Lung (tissue), 12 donors: ENCODE data around the gene EPHB1. TPM values are rescaled to one million over a fixed set of nuclear protein-coding genes. Genes with fewer than 3 reads are reported as not detected.

Experiments used
- ATAC-seq: fragments of 200-7000 bp; cut with Tn5 transposase; one replicate; pipeline ENCODE4 v1.9.1; 2020; ENCODE audit warnings: moderate number of reproducible peaks; ENCODE audit not compliant: insufficient read depth, low FRiP score
- DNase-seq, 3 donors: peaks; one replicate each; pipeline ENCODE4 v3.0.0-alpha.2; 2013 to 2017
- H3K27ac ChIP-seq, 2 donors: one replicate each; pipeline ENCODE4 v1.5.1; 2013; ENCODE audit warnings: mild to moderate bottlenecking in 2 of 2, moderate library complexity in 2 of 2, control low read depth in 1 of 2, inconsistent platforms in 1 of 2, low read depth in 1 of 2, low read length in 1 of 2
- H3K27me3 ChIP-seq, 3 donors: one replicate each; pipeline ENCODE4 v1.5.1; 2013; ENCODE audit warnings: low read length in 2 of 3; ENCODE audit not compliant: control insufficient read depth in 3 of 3, insufficient read depth in 3 of 3
- H3K36me3 ChIP-seq, 4 donors: one replicate each; pipeline ENCODE4 v1.5.1; 2013; ENCODE audit warnings: low read length in 4 of 4, mild to moderate bottlenecking in 1 of 4, moderate library complexity in 1 of 4; ENCODE audit not compliant: control insufficient read depth in 4 of 4, insufficient read depth in 4 of 4
- H3K4me1 ChIP-seq, 5 donors: one replicate each; pipeline ENCODE4 v1.5.1; 2013; ENCODE audit warnings: low read length in 5 of 5, mild to moderate bottlenecking in 2 of 5, moderate library complexity in 1 of 5; ENCODE audit not compliant: control insufficient read depth in 5 of 5, insufficient read depth in 5 of 5
- H3K4me3 ChIP-seq: one replicate; pipeline ENCODE4 v1.5.1; 2013; ENCODE audit warnings: mild to moderate bottlenecking, control low read depth, moderate library complexity
- H3K9ac ChIP-seq, 2 donors: one replicate each; pipeline ENCODE4 v1.5.1; 2013; ENCODE audit warnings: low read length in 2 of 2, control low read depth in 1 of 2; ENCODE audit not compliant: insufficient read depth in 1 of 2
- H3K9me3 ChIP-seq, 4 donors: one replicate each; pipeline ENCODE4 v1.5.1; 2013; ENCODE audit warnings: low read length in 3 of 4, mild to moderate bottlenecking in 1 of 4, moderate library complexity in 1 of 4; ENCODE audit not compliant: control insufficient read depth in 4 of 4, insufficient read depth in 3 of 4
- CTCF ChIP-seq: IDR thresholded peaks from 2 replicates; pipeline ENCODE4 v1.5.1; 2012; ENCODE audit warnings: mild to moderate bottlenecking; ENCODE audit errors: control extremely low read depth, extremely low read depth
- WGBS, 2 donors: extraction: QIAGEN DNeasy Blood & Tissue Kit; methylation state at CpG; one replicate each; pipeline ENCODE4 v1.1.7; 2013; 5-methylcytosine and 5-hydroxymethylcytosine counted together
- polyA plus RNA-seq, 2 donors: library from polyadenylated mRNA; stranded (reverse); fragments of 200-250 nt; gene quantifications; one replicate each; pipeline ENCODE4 v1.2.1, GENCODE V29; 2013
- total RNA-seq, 2 donors: library from RNA; depleted of rRNA in 1 of 2; stranded (reverse); fragments of >200 nt in 1 of 2; gene quantifications; one replicate each; pipeline ENCODE4 v1.2.1, GENCODE V29; 2014 to 2021
- donor health status: control.
- donor health status: control.
- donor health status: Bipolar disorder and iron deficiency.
- donor health status: healthy.
- donor health status: DM: yes; HTN: yes; CAD: no.

The EPHB1 gene
- total and polyA plus RNA-seq, 4 donors, result 0.30 to 6.3 (median 2.1) TPM

GRCh38 chr3:135085652-135086436, 290.8 kb downstream of the EPHB1 start:
- peaks cover 0 to 2% (median 0%) of the 10 kb centered on the region in 4 donors for H3K9me3 ChIP-seq
- H3K36me3 ChIP-seq, result no peaks in the 10 kb centered on the region
- WGBS, 2 donors, result 79 to 89% methylated on average over 6 of the region's 6 CpGs
- H3K27me3 ChIP-seq, result no peaks in the 10 kb centered on the region
- no peak overlapping the region for H3K27ac ChIP-seq
- H3K4me3 ChIP-seq, result no peak overlapping the region
- TF ChIP-seq CTCF, result no peak
- no peak for DNase-seq
- no peaks in the 10 kb centered on the region for H3K4me1 ChIP-seq
- no peak for ATAC-seq
- H3K9ac ChIP-seq, result no peak overlapping the region

- Histone ChIP-seq H3K36me3 (no peaks in the 10 kb centered on the region), H3K4me3 (no peak overlapping the region), H3K9ac (no peak overlapping the region), H3K9me3 (no peaks in the 10 kb centered on the region), H3K4me1 (no peaks in the 10 kb centered on the region), H3K27ac (no peak overlapping the region), H3K27me3 (no peaks in the 10 kb centered on the region)
- DNase-seq, result no peak
- no peak for TF ChIP-seq CTCF
- 37 to 56% methylated on average over 2 of the region's 2 CpGs for WGBS, 2 donors
- no peak for ATAC-seq
These were observed 292.7 kb downstream of the EPHB1 start for GRCh38 chr3:135087782-135088181.

DNA sequence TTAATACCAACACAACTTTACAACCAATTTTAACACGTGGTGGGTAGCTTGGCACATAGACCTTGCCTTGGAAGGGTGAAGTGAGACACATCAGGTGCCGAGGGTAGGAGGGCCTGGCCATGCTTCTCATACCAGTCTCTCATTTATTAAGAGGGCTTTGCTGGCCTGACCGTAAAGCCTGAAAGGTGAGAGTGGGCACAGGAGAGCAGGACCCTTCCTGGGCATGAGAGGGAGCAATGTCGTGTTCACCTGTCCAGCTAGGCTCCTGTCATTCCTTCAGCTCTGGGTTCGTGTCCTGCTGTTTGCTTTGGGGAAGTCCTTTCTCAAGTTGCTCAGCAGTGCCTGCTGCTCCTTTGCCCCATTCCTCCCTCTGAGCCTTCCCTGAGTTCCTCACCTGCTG, 294.4 kb downstream of the EPHB1 start:
- no peaks in the 10 kb centered on the region for H3K9me3 ChIP-seq
- TF ChIP-seq CTCF, result no peak
- WGBS, 2 donors, result 70 to 81% methylated on average over 5 of the region's 5 CpGs
- no peaks in the 10 kb centered on the region for H3K36me3 ChIP-seq
- H3K27me3 ChIP-seq, result no peaks in the 10 kb centered on the region
- DNase-seq (no peak), ATAC-seq (no peak)
- no peaks in the 10 kb centered on the region for H3K4me1 ChIP-seq
- no peak overlapping the region for H3K4me3 ChIP-seq
- no peak overlapping the region for H3K27ac ChIP-seq
- no peak overlapping the region for H3K9ac ChIP-seq
